ENCODE measurements around the gene CHST14. TPM values are rescaled to one million over a fixed set of nuclear protein-coding genes. Genes with fewer than 3 reads are reported as not detected.
A peak's percentile ranks its signal among the peaks of the same experiment; 100 is the strongest.

Gene CHST14
- total and polyA plus RNA-seq, 2 of the 8 experiments (the other 6 are each of a cell fraction or from before 2014, with no cell fraction given) = 13.4 to 20.3 TPM

GRCh38 chr15:40506964-40507571, 36.3 kb downstream of the CHST14 start:
- Histone ChIP-seq H2AFZ (ENCODE audit: low read length) (peak overlapping the region; percentile 75; the same call in 1 of the 2 replicates), H3K79me1 (ENCODE audit: low read depth, low read length) (no peaks in the 10 kb centered on the region), H3K14ac (ENCODE audit: insufficient read length) (no peak overlapping the region), H4K5ac (ENCODE audit: insufficient read length, low read depth, low read length) (no peak overlapping the region), H3K18ac (ENCODE audit: extremely low read depth, low read length) (peak overlapping the region; percentile 71; the same call in 1 of the 2 replicates), H4K20me1 (replicated peaks in 1 of 2; ENCODE audit: control insufficient read depth in 1 of 2, insufficient read depth in 2 of 2, low read length in 2 of 2) (no peaks in the 10 kb centered on the region), H3K27ac (ENCODE audit: low read depth, low read length) (no peak overlapping the region), H3K4me1 (replicated peaks in 1 of 4; ENCODE audit: control insufficient read depth in 3 of 4, insufficient read depth in 4 of 4, low read length in 3 of 4) (peaks cover 4 to 8% (median 6%) of the 10 kb centered on the region in 4 experiments; a peak in 6 of 7 replicates), H3K56ac (replicated peaks; ENCODE audit: insufficient read length, low read depth, low read length) (peak overlapping the region; percentile 23), H3K79me2 (ENCODE audit: control insufficient read depth in 1 of 2, insufficient read depth in 2 of 2, low read length in 2 of 2) (no peaks in the 10 kb centered on the region), H3K36me3 (ENCODE audit: control insufficient read depth in 2 of 4, insufficient read depth in 4 of 4, low read length in 3 of 4) (no peaks in the 10 kb centered on the region), H3K23me2 (ENCODE audit: low read depth, low read length) (peaks cover 9% of the 10 kb centered on the region), H3K9me3 (ENCODE audit: insufficient read depth in 2 of 2, low read depth in 1 of 2, low read length in 1 of 2) (no peaks in the 10 kb centered on the region), H3K4me3 (ENCODE audit: extremely low read depth in 1 of 4, insufficient read depth in 2 of 4, low read depth in 3 of 4, low read length in 4 of 4) (peak overlapping the region in 3 of 4 experiments; percentile 14 to 55 (median 36); a peak in 5 of 8 replicates), H2BK15ac (ENCODE audit: low read length) (no peak overlapping the region), H3K4me2 (ENCODE audit: insufficient read depth in 1 of 2, low read depth in 2 of 2, low read length in 2 of 2) (peak overlapping the region; percentile 13 to 67; a peak in 3 of 4 replicates), H3K23ac (ENCODE audit: insufficient read length) (no peak overlapping the region), H3K9ac (replicated peaks in 1 of 4; ENCODE audit: extremely low read depth in 1 of 4, low read depth in 3 of 4, low read length in 3 of 4) (no peak overlapping the region; a peak in 1 of 7 replicates), H2BK20ac (ENCODE audit: low read length) (no peak overlapping the region), H2AK5ac (ENCODE audit: low read depth, low read length) (no peak overlapping the region), H3K27me3 (replicated peaks in 1 of 4; ENCODE audit: control insufficient read depth in 3 of 4, extremely low read depth in 1 of 4, insufficient read depth in 3 of 4, low read length in 3 of 4) (peaks cover 0 to 25% (median 18%) of the 10 kb centered on the region in 4 experiments; a peak in 6 of 7 replicates), H4K91ac (replicated peaks; ENCODE audit: insufficient read length, low read length) (no peak overlapping the region), H2BK120ac (replicated peaks; ENCODE audit: low read depth, low read length) (no peak overlapping the region), H4K8ac (ENCODE audit: extremely low read depth, insufficient read depth, low read length) (no peak overlapping the region), H3K4ac (replicated peaks; ENCODE audit: insufficient read length, low read depth, low read length) (no peak overlapping the region), H2BK5ac (ENCODE audit: low read depth, low read length) (no peak overlapping the region), H2BK12ac (ENCODE audit: low read depth, low read length) (no peak overlapping the region)
- 12% methylated on average over 30 of the region's 30 CpGs; no CpG with 5 or more reads in 1 of the 2 experiments for WGBS, 2 experiments (ENCODE audit: extremely low coverage in 1 of 2, insufficient coverage in 1 of 2, insufficient read length in 1 of 2, insufficient replicate concordance in 2 of 2, low coverage in 1 of 2, low lambda C conversion rate in 2 of 2, missing lambda C conversion rate in 1 of 2)
- POLR2A ChIA-PET (ENCODE audit: partially characterized antibody) = interaction anchor here (0.7 to 1.8 kb wide), 4 partner anchors 37 to 68 kb away, joined by 3 to 6 read pairs (median 4); partner anchors contain the start of gene CHST14
- no peak for FAIRE-seq
- peak in 1 of 2 experiments; percentile 87 for DNase-seq (ENCODE audit: low read depth in 1 of 2, low spot score in 2 of 2)
- CTCF ChIA-PET (ENCODE audit: partially characterized antibody) = interaction anchor here (0.6 to 4.6 kb wide), 24 partner anchors 9 to 641 kb away, joined by 3 to 26 read pairs (median 4); partner anchors contain the start of gene CCDC32
- TF ChIP-seq CTCF (IDR thresholded peaks at IDR 0.05; ENCODE audit: control extremely low read depth in 1 of 3, insufficient read depth in 1 of 3, low read depth in 1 of 3, low read length in 3 of 3) (peak; percentile 70 to 85 (median 77)), TCF12 (IDR thresholded peaks at IDR 0.05; ENCODE audit: low read depth, low read length) (no peak), CTBP2 (IDR thresholded peaks at IDR 0.05; ENCODE audit: borderline replicate concordance, insufficient read depth, insufficient read length, low read length) (peak; percentile 45), TAF1 (IDR thresholded peaks at IDR 0.05; ENCODE audit: low read depth, low read length) (0 out of 2 replicates have a peak, but pooled peaks have one; percentile 10), EP300 (IDR thresholded peaks at IDR 0.05; ENCODE audit: borderline replicate concordance in 1 of 2, low read depth in 2 of 2, low read length in 2 of 2) (no peak), RAD21 (IDR thresholded peaks at IDR 0.05 in 1 of 2, conservative IDR thresholded peaks at IDR 0.05 in 1 of 2; ENCODE audit: low read depth in 2 of 2, low read length in 2 of 2) (peak; percentile 67 to 76), TBP (IDR thresholded peaks at IDR 0.05; ENCODE audit: low read depth, low read length) (peak; percentile 40; the same call in 1 of the 2 replicates)
